Neuronal stem cell (in vitro differentiated cells): ENCODE results near the gene ELAVL1.

ENCODE experiments used
- DNase-seq: peaks from one replicate; pipeline ENCODE4 v3.0.0-alpha.2; 2013; ENCODE audit warnings: low spot score
- H2AFZ ChIP-seq: one replicate; pipeline ENCODE4 v1.6.1; 2013; ENCODE audit warnings: mild to moderate bottlenecking, low read length, inconsistent platforms
- H2AK5ac ChIP-seq: 2 replicates; pipeline ENCODE4 v1.6.1; 2013; ENCODE audit warnings: low read depth, mild to moderate bottlenecking, inconsistent platforms, low read length, moderate library complexity, mixed read lengths
- H2BK120ac ChIP-seq: 2 replicates; pipeline ENCODE4 v1.6.1; 2013; ENCODE audit warnings: low read depth, mild to moderate bottlenecking, inconsistent platforms, low read length, moderate library complexity, mixed read lengths
- H2BK12ac ChIP-seq: one replicate; pipeline ENCODE4 v1.6.1; 2013; ENCODE audit warnings: low read length, inconsistent platforms
- H2BK15ac ChIP-seq: 2 replicates; pipeline ENCODE4 v1.6.1; 2013; ENCODE audit warnings: mild to moderate bottlenecking, low read length, inconsistent platforms, mixed read lengths
- H2BK5ac ChIP-seq: one replicate; pipeline ENCODE4 v1.6.1; 2013; ENCODE audit warnings: inconsistent platforms, mild to moderate bottlenecking, low read length, moderate library complexity
- H3K14ac ChIP-seq: one replicate; pipeline ENCODE4 v1.6.1; 2013; ENCODE audit warnings: low read length, inconsistent platforms
- H3K18ac ChIP-seq: 2 replicates; pipeline ENCODE4 v1.6.1; 2013; ENCODE audit warnings: low read length, inconsistent platforms
- H3K23ac ChIP-seq: 2 replicates; pipeline ENCODE4 v1.6.1; 2013; ENCODE audit warnings: low read depth, mild to moderate bottlenecking, mixed read lengths, low read length, inconsistent platforms; ENCODE audit not compliant: poor library complexity
- H3K27ac ChIP-seq: replicated peaks from 3 replicates; pipeline ENCODE4 v1.5.1; 2013; ENCODE audit warnings: low read length, inconsistent platforms
- H3K27me3 ChIP-seq, 3 experiments: 2 replicates each; pipeline ENCODE4 v1.6.1; 2013; ENCODE audit warnings: low read length in 3 of 3, mild to moderate bottlenecking in 2 of 3, inconsistent platforms in 1 of 3, low read depth in 1 of 3, mixed read lengths in 1 of 3, moderate library complexity in 1 of 3; ENCODE audit not compliant: control insufficient read depth in 3 of 3, insufficient read depth in 3 of 3
- H3K36me3 ChIP-seq, 2 donors: replicated peaks in 1 of 2; 2 replicates each; pipeline ENCODE4 v1.6.1; 2013; ENCODE audit warnings: low read length in 2 of 2; ENCODE audit not compliant: control insufficient read depth in 2 of 2, insufficient read depth in 2 of 2
- H3K4ac ChIP-seq: 2 replicates; pipeline ENCODE4 v1.6.1; 2013; ENCODE audit warnings: inconsistent platforms, mild to moderate bottlenecking, low read length, moderate library complexity
- H3K4me1 ChIP-seq, 2 donors: 1 replicate in 1 of 2; 2 replicates in 1 of 2; pipeline ENCODE4 v1.6.1; 2013; ENCODE audit warnings: low read length in 2 of 2, low read depth in 1 of 2; ENCODE audit not compliant: control insufficient read depth in 2 of 2, insufficient read depth in 1 of 2
- H3K4me2 ChIP-seq: one replicate; pipeline ENCODE4 v1.6.1; 2013; ENCODE audit warnings: mild to moderate bottlenecking, low read length, inconsistent platforms; ENCODE audit not compliant: insufficient read depth, poor library complexity, severe bottlenecking
- H3K4me3 ChIP-seq, 2 donors: 2 replicates each; pipeline ENCODE4 v1.5.1; 2013; ENCODE audit warnings: low read length in 2 of 2, mild to moderate bottlenecking in 2 of 2, inconsistent platforms in 1 of 2, moderate library complexity in 1 of 2
- H3K79me1 ChIP-seq: one replicate; pipeline ENCODE4 v1.6.1; 2013; ENCODE audit warnings: low read depth, mild to moderate bottlenecking, inconsistent platforms, low read length, moderate library complexity
- H3K9ac ChIP-seq: one replicate; pipeline ENCODE4 v1.6.1; 2013; ENCODE audit warnings: mild to moderate bottlenecking, low read depth, low read length, inconsistent platforms; ENCODE audit not compliant: poor library complexity
- H3K9me3 ChIP-seq, 2 donors: replicated peaks in 1 of 2; 2 replicates each; pipeline versions ENCODE3 to v1.6.1; 2013; ENCODE audit warnings: low read length in 2 of 2, mild to moderate bottlenecking in 2 of 2, inconsistent platforms in 1 of 2, low read depth in 1 of 2, mixed read lengths in 1 of 2, moderate library complexity in 1 of 2; ENCODE audit not compliant: control insufficient read depth in 2 of 2, insufficient read depth in 1 of 2
- H4K8ac ChIP-seq: one replicate; pipeline ENCODE4 v1.6.1; 2013; ENCODE audit warnings: low read depth, mild to moderate bottlenecking, inconsistent platforms, low read length, moderate library complexity
- H4K91ac ChIP-seq: one replicate; pipeline ENCODE4 v1.6.1; 2013; ENCODE audit warnings: low read length, low read depth, mild to moderate bottlenecking, inconsistent platforms; ENCODE audit not compliant: poor library complexity
- WGBS, 2 donors: extraction: QIAGEN DNeasy Blood & Tissue Kit; methylation state at CpG; one replicate each; pipeline ENCODE4 v1.1.7; 2013; ENCODE audit warnings: missing lambda C conversion rate in 2 of 2, mixed read lengths in 1 of 2; ENCODE audit not compliant: insufficient read length in 2 of 2, insufficient replicate concordance in 1 of 2; ENCODE audit errors: extremely low coverage in 2 of 2; 5-methylcytosine and 5-hydroxymethylcytosine counted together

Gene ELAVL1

GRCh38 chr19:8004723-8005513 is 523 bp downstream of the ELAVL1 start:
- Histone ChIP-seq H3K9ac (peak overlapping the region; percentile 89), H3K4me2 (peak overlapping the region; percentile 85), H2BK15ac (no peak overlapping the region), H2AK5ac (peak overlapping the region; percentile 61), H4K8ac (no peak overlapping the region), H2BK5ac (peak overlapping the region; percentile 72), H2BK120ac (peak overlapping the region; percentile 8), H3K9me3 (no peaks in the 10 kb centered on the region), H2AFZ (peak overlapping the region; percentile 1), H3K4ac (no peak overlapping the region), H3K4me3 (peak overlapping the region; percentile 79 to 98), H3K36me3 (peaks cover 13 to 37% of the 10 kb centered on the region in 2 donors), H3K14ac (no peak overlapping the region), H3K4me1 (peaks cover 11 to 13% of the 10 kb centered on the region in 2 donors), H3K23ac (peak overlapping the region; percentile 38), H3K27me3 (no peaks in the 10 kb centered on the region), H4K91ac (no peak overlapping the region), H3K27ac (peak overlapping the region; percentile 2), H3K18ac (peak overlapping the region; percentile 33), H3K79me1 (peaks cover 14% of the 10 kb centered on the region), H2BK12ac (peak overlapping the region; percentile 30)
- no CpG with 5 or more reads among the region's 74 CpGs for WGBS, 2 donors
- no peak for DNase-seq

- Histone ChIP-seq H3K18ac (no peak overlapping the region), H3K27me3 (no peaks in the 10 kb centered on the region), H2BK120ac (no peak overlapping the region), H2BK15ac (no peak overlapping the region), H3K79me1 (peaks cover 14% of the 10 kb centered on the region), H3K27ac (no peak overlapping the region), H3K23ac (no peak overlapping the region), H3K9me3 (no peaks in the 10 kb centered on the region), H2BK5ac (no peak overlapping the region), H2AFZ (no peak overlapping the region), H3K14ac (no peak overlapping the region), H3K4me2 (peak overlapping the region; percentile 85), H4K91ac (no peak overlapping the region), H3K36me3 (peaks cover 17 to 42% of the 10 kb centered on the region in 2 donors), H3K4me1 (peaks cover 11 to 13% of the 10 kb centered on the region in 2 donors), H2BK12ac (no peak overlapping the region), H4K8ac (no peak overlapping the region), H3K4ac (no peak overlapping the region), H2AK5ac (no peak overlapping the region), H3K4me3 (peak overlapping the region; percentile 79 to 98), H3K9ac (peak overlapping the region; percentile 89)
- WGBS, 2 donors = no CpG with 5 or more reads among the region's 6 CpGs
- DNase-seq = no peak
Observed at GRCh38 chr19:8004001-8004400, 1.4 kb downstream of the ELAVL1 start.

GRCh38 chr19:8001995-8002849 is 3.2 kb downstream of the ELAVL1 start:
- Histone ChIP-seq H2BK120ac (no peak overlapping the region), H2AK5ac (peak overlapping the region; percentile 48), H3K23ac (peak overlapping the region; percentile 25), H4K8ac (no peak overlapping the region), H3K36me3 (peaks cover 20 to 53% of the 10 kb centered on the region in 2 donors), H2BK15ac (no peak overlapping the region), H3K18ac (peak overlapping the region; percentile 80), H3K4me3 (peak overlapping the region; percentile 15 to 17), H3K4me2 (peak overlapping the region; percentile 54), H3K4me1 (peaks cover 11 to 13% of the 10 kb centered on the region in 2 donors), H3K79me1 (peaks cover 16% of the 10 kb centered on the region), H2BK12ac (no peak overlapping the region), H3K27ac (peak overlapping the region; percentile 85), H3K9ac (peak overlapping the region; percentile 85), H2BK5ac (no peak overlapping the region), H3K4ac (no peak overlapping the region), H2AFZ (no peak overlapping the region), H4K91ac (no peak overlapping the region), H3K27me3 (no peaks in the 10 kb centered on the region), H3K14ac (no peak overlapping the region), H3K9me3 (no peaks in the 10 kb centered on the region)
- no CpG with 5 or more reads among the region's 27 CpGs for WGBS, 2 donors
- peak; percentile 89 for DNase-seq

GRCh38 chr19:8001651-8001994 is 3.8 kb downstream of the ELAVL1 start:
- Histone ChIP-seq H2AFZ (no peak overlapping the region), H3K4me1 (peaks cover 11 to 13% of the 10 kb centered on the region in 2 donors), H3K27me3 (no peaks in the 10 kb centered on the region), H2AK5ac (no peak overlapping the region), H3K23ac (no peak overlapping the region), H3K36me3 (peaks cover 20 to 59% of the 10 kb centered on the region in 2 donors), H3K79me1 (peaks cover 16% of the 10 kb centered on the region), H3K9ac (peak overlapping the region; percentile 64), H4K8ac (no peak overlapping the region), H4K91ac (no peak overlapping the region), H3K27ac (peak overlapping the region; percentile 55), H3K4me2 (no peak overlapping the region), H2BK5ac (no peak overlapping the region), H3K4me3 (no peak overlapping the region), H2BK15ac (no peak overlapping the region), H3K9me3 (no peaks in the 10 kb centered on the region), H3K14ac (no peak overlapping the region), H3K4ac (no peak overlapping the region), H3K18ac (peak overlapping the region; percentile 76), H2BK120ac (no peak overlapping the region), H2BK12ac (no peak overlapping the region)
- DNase-seq = no peak
- no CpG with 5 or more reads among the region's 5 CpGs for WGBS, 2 donors
